Spleen (tissue), 11 donors: ENCODE results near the gene ELOB. TPM values are rescaled to one million over a fixed set of nuclear protein-coding genes. Genes with fewer than 3 reads are reported as not detected.

Experiments
- DNase-seq: peaks from one replicate; pipeline ENCODE4 v3.0.0-alpha.2; 2020
- H3K27ac ChIP-seq, 8 donors: fragments of 200-600 bp; sonication (generic) in 7 of 8; 1 replicate in 4 of 8; 2 replicates in 4 of 8; pipeline versions ENCODE4 v1.5.0 to v1.8.0; 2016 to 2021; ENCODE audit warnings: inconsistent platforms in 4 of 8, mild to moderate bottlenecking in 4 of 8, moderate library complexity in 1 of 8
- H3K27me3 ChIP-seq, 7 donors: fragments of 200-600 bp; sonication (generic) in 6 of 7; replicated peaks in 1 of 7; 1 replicate in 4 of 7; 2 replicates in 3 of 7; pipeline versions ENCODE4 v1.5.0 to v1.8.0; 2016 to 2021; ENCODE audit warnings: inconsistent platforms in 3 of 7, mild to moderate bottlenecking in 1 of 7
- H3K36me3 ChIP-seq, 6 donors: fragments of 200-600 bp; sonication (generic) in 5 of 6; 1 replicate in 4 of 6; 2 replicates in 2 of 6; pipeline versions ENCODE4 v1.5.0 to v1.8.0; 2016 to 2021; ENCODE audit warnings: inconsistent platforms in 2 of 6
- H3K4me1 ChIP-seq, 6 donors: fragments of 200-600 bp; sonication (generic) in 5 of 6; 1 replicate in 3 of 6; 2 replicates in 3 of 6; pipeline versions ENCODE4 v1.5.0 to v1.8.0; 2016 to 2021; ENCODE audit warnings: inconsistent platforms in 3 of 6
- H3K4me3 ChIP-seq, 8 donors: fragments of 200-600 bp; sonication (generic) in 7 of 8; 1 replicate in 4 of 8; 2 replicates in 4 of 8; pipeline versions ENCODE4 v1.5.0 to v1.8.0; 2016 to 2021; ENCODE audit warnings: inconsistent platforms in 4 of 8, mild to moderate bottlenecking in 4 of 8, moderate library complexity in 2 of 8
- H3K9me3 ChIP-seq, 8 donors: fragments of 200-600 bp; sonication (generic) in 7 of 8; 1 replicate in 4 of 8; 2 replicates in 4 of 8; pipeline versions ENCODE4 v1.5.0 to v1.8.0; 2016 to 2021; ENCODE audit warnings: inconsistent platforms in 4 of 8
- POLR2A ChIP-seq, 3 donors: fragments of 450-650 bp; IDR thresholded peaks; one replicate each; pipeline ENCODE4 v1.5.1; 2017; ENCODE audit warnings: antibody characterized with exemption in 3 of 3, mild to moderate bottlenecking in 1 of 3
- POLR2AphosphoS5 ChIP-seq, 3 donors: sonication (generic); formaldehyde crosslinking; IDR thresholded peaks; one replicate each; pipeline ENCODE4 v1.5.1; 2017; ENCODE audit warnings: antibody characterized with exemption in 3 of 3
- WGBS, 5 donors: extraction: QIAGEN DNeasy Blood & Tissue Kit in 3 of 5; methylation state at CpG; one replicate each; pipeline versions ENCODE4 v1.1.5 to v1.1.7; 2013 to 2018; 5-methylcytosine and 5-hydroxymethylcytosine counted together
- intact Hi-C: fragments of 100-400 bp; cut with DNase I; formaldehyde crosslinking; loops from one replicate; pipeline ENCODE4 v1.15.0; 2023; ENCODE audit warnings: low total_unique reads
- polyA plus RNA-seq, 3 donors: library from polyadenylated mRNA; stranded (reverse); fragments of 200-250 nt; gene quantifications; one replicate each; pipeline ENCODE4 v1.2.1, GENCODE V29; 2013
- total RNA-seq, 7 donors: library from RNA; depleted of rRNA in 3 of 7; stranded (reverse); fragments of >200 nt in 3 of 7; fragmentation: NEBNext Ultra II Directional in 4 of 7; extraction: Animal tissue kit (Norgen Biotek cat#: 25700) in 4 of 7; gene quantifications; one replicate each; pipeline versions ENCODE4 v1.1.0 to v1.2.1, GENCODE V29; 2016 to 2021
- TF ChIP-seq, protein P1 (sequence below), 11 experiments: fragments of 200-600 bp in 7 of 11; fragments of 450-650 bp in 4 of 11; sonication (generic) in 4 of 11; IDR thresholded peaks in 8 of 11; conservative IDR thresholded peaks in 3 of 11; 1 replicate in 7 of 11; 2 replicates in 4 of 11; pipeline versions ENCODE4 v1.4.0 to v1.8.0; 2016 to 2021; ENCODE audit warnings: antibody characterized with exemption in 11 of 11, inconsistent platforms in 4 of 11, mild to moderate bottlenecking in 1 of 11
- donor health status: healthy with polysubstance abuse.
- donor health status: DM: no; HTN: no; CAD: no; lungs with moderate emphysema.
- donor health status: DM: no; HTN: no; CAD: no.
- donor health status: Bipolar disorder and iron deficiency.
- donor health status: healthy.
- donor health status: DM: no; HTN: no; CAD: no.
- donor health status: DM: yes; HTN: yes; CAD: no.

Gene ELOB
- total and polyA plus RNA-seq, 10 donors = 128 to 467 (median 219) TPM

DNA sequence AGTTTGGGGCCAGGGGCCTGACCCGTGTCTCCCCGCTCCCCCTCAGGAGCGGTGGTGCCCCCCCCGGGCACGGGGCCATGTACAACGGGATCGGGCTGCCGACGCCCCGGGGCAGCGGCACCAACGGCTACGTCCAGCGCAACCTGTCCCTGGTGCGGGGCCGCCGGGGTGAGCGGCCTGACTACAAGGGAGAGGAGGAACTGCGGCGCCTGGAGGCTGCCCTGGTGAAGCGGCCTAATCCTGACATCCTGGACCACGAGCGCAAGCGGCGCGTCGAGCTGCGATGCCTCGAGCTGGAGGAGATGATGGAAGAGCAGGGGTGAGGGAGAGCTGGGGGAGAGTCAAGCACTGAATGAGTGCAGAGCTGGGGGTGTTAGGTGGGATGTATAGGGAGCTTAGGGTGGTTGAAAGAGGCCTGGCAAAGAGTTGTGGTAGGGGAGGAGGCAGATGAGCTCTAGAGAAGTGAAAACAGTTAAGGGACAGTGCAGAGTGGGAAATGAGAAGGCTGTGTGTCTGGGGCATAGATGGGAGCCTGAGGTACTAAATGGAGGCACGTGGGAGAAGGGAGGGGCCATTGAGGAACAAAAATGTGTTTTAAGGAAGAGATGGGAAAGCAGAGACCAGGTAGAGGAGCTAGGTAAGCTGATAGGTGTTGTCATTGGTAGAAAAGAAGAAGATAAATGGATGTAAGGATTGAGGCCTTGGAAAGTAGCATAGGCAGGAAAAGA, 20.6 kb downstream of the ELOB start:
- DNase-seq = peak; percentile 74

DNA sequence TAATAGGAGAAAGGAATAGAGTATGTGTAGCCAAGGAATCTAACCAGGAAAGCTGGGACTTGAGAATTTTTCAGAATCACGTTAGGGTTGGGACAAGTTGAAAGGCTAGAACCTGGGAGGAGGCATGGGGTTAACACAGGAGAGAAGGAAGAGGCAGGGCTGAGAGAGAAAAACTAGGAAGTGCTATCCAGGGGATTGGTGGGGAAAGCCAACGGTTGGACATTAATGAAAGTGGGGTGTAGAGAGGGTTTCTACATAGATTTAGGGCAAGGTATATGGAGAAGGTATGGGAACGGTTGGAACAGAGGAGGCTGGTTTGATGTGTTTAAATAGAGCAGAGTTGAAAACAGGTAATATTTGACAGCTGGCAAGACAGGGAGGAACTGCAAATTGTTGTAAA, 21.9 kb downstream of the ELOB start:
- H3K4me3 ChIP-seq = peak overlapping the region in 6 of 8 donors; percentile 63 to 97 (median 86)
- peaks cover 32 to 82% (median 63%) of the 10 kb centered on the region in 6 donors for H3K4me1 ChIP-seq
- WGBS, 5 donors = 21 to 44% (median 26%) methylated on average over 3 of the region's 3 CpGs

More for the DNA sequence above, 20.6 kb downstream of the ELOB start:
- peak in 2 of 3 donors; percentile 31 to 64 for TF ChIP-seq POLR2AphosphoS5 (IDR thresholded peaks at IDR 0.05)
- TF ChIP-seq, protein P1, sequence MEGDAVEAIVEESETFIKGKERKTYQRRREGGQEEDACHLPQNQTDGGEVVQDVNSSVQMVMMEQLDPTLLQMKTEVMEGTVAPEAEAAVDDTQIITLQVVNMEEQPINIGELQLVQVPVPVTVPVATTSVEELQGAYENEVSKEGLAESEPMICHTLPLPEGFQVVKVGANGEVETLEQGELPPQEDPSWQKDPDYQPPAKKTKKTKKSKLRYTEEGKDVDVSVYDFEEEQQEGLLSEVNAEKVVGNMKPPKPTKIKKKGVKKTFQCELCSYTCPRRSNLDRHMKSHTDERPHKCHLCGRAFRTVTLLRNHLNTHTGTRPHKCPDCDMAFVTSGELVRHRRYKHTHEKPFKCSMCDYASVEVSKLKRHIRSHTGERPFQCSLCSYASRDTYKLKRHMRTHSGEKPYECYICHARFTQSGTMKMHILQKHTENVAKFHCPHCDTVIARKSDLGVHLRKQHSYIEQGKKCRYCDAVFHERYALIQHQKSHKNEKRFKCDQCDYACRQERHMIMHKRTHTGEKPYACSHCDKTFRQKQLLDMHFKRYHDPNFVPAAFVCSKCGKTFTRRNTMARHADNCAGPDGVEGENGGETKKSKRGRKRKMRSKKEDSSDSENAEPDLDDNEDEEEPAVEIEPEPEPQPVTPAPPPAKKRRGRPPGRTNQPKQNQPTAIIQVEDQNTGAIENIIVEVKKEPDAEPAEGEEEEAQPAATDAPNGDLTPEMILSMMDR (IDR thresholded peaks at IDR 0.05 in 8 of 11, conservative IDR thresholded peaks at IDR 0.05 in 3 of 11) = no peak
- TF ChIP-seq POLR2A (IDR thresholded peaks at IDR 0.05) = no peak
- Histone ChIP-seq H3K9me3 (no peaks in the 10 kb centered on the region), H3K36me3 (peaks cover 3 to 55% (median 47%) of the 10 kb centered on the region in 6 donors), H3K27ac (peak overlapping the region in 2 of 8 donors; percentile 4 to 30), H3K4me1 (peaks cover 32 to 82% (median 58%) of the 10 kb centered on the region in 6 donors), H3K4me3 (peak overlapping the region in 1 of 8 donors; percentile 97), H3K27me3 (no peaks in the 10 kb centered on the region)
- 86 to 95% (median 90%) methylated on average over 24 to 30 of the region's 30 CpGs for WGBS, 5 donors
- intact Hi-C loops = no loop called here

DNA sequence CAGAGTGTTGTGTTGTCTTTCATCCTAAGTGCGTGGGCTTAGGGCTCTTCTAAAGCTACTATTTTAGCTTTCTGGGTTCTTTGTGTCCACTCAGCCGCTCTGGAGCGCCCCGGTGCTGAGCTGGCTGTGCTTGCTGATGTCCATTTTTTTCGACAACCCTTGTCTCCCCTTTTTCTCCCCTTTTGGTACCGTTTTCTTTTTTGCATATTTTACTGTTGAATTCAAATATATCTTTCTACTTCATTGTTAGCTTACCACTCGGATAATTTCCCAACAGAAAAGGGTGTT, 23.4 kb downstream of the ELOB start:
- peak overlapping the region in 7 of 8 donors; percentile 98 to 100 (median 100) for H3K27ac ChIP-seq
- DNase-seq = peak; percentile 60
- H3K4me3 ChIP-seq = peak overlapping the region; percentile 63 to 97 (median 86)
- 1 to 3% (median 2%) methylated on average over 7 of the region's 7 CpGs for WGBS, 5 donors
- no peak for TF ChIP-seq POLR2A (IDR thresholded peaks at IDR 0.05)
- TF ChIP-seq, protein P1 (IDR thresholded peaks at IDR 0.05 in 8 of 11, conservative IDR thresholded peaks at IDR 0.05 in 3 of 11) = no peak
- TF ChIP-seq POLR2AphosphoS5 (IDR thresholded peaks at IDR 0.05) = no peak
- peaks cover 0 to 27% (median 19%) of the 10 kb centered on the region in 6 donors for H3K36me3 ChIP-seq
- H3K9me3 ChIP-seq = no peaks in the 10 kb centered on the region
- peaks cover 32 to 72% (median 59%) of the 10 kb centered on the region in 6 donors for H3K4me1 ChIP-seq
- no peaks in the 10 kb centered on the region for H3K27me3 ChIP-seq
- intact Hi-C loops = no loop called here

More for the DNA sequence above, 21.9 kb downstream of the ELOB start:
- intact Hi-C loops = no loop called here
- Histone ChIP-seq H3K36me3 (peaks cover 3 to 42% (median 34%) of the 10 kb centered on the region in 6 donors), H3K9me3 (no peaks in the 10 kb centered on the region), H3K27me3 (no peaks in the 10 kb centered on the region), H3K27ac (peak overlapping the region in 2 of 8 donors; percentile 5 to 30)
- TF ChIP-seq POLR2A (IDR thresholded peaks at IDR 0.05) = no peak
- TF ChIP-seq, protein P1 (IDR thresholded peaks at IDR 0.05 in 8 of 11, conservative IDR thresholded peaks at IDR 0.05 in 3 of 11) = no peak
- TF ChIP-seq POLR2AphosphoS5 (IDR thresholded peaks at IDR 0.05) = no peak
- DNase-seq = no peak
